Psoas muscle (tissue), 8 donors: ENCODE measurements around the gene ZSWIM6. TPM values are rescaled to one million over a fixed set of nuclear protein-coding genes. Genes with fewer than 3 reads are reported as not detected.

Source experiments
- ATAC-seq, 4 donors: fragments of 200-7000 bp; cut with Tn5 transposase; one replicate each; pipeline ENCODE4 v1.9.1; 2020; ENCODE audit warnings: moderate library complexity in 3 of 4, mild to moderate bottlenecking in 2 of 4
- DNase-seq, 2 donors: peaks; one replicate each; pipeline ENCODE4 v3.0.0-alpha.2; 2020
- H3K27ac ChIP-seq: fragments of 200-600 bp; one replicate; pipeline ENCODE4 v1.8.0; 2022
- H3K27me3 ChIP-seq, 3 donors: fragments of 200-600 bp in 1 of 3; one replicate each; pipeline versions ENCODE4 v1.6.1 to v1.8.0; 2013 to 2022; ENCODE audit warnings: low read length in 2 of 3, mild to moderate bottlenecking in 2 of 3, moderate library complexity in 1 of 3; ENCODE audit not compliant: insufficient read depth in 3 of 3
- H3K36me3 ChIP-seq, 2 donors: fragments of 200-600 bp in 1 of 2; one replicate each; pipeline versions ENCODE4 v1.6.1 to v1.8.0; 2013 to 2022; ENCODE audit warnings: low read depth in 1 of 2, mild to moderate bottlenecking in 1 of 2, moderate library complexity in 1 of 2; ENCODE audit not compliant: insufficient read depth in 1 of 2
- H3K4me1 ChIP-seq: fragments of 200-600 bp; one replicate; pipeline ENCODE4 v1.8.0; 2022
- H3K4me3 ChIP-seq: fragments of 200-600 bp; one replicate; pipeline ENCODE4 v1.8.0; 2022; ENCODE audit warnings: mild to moderate bottlenecking
- H3K9me3 ChIP-seq: fragments of 200-600 bp; one replicate; pipeline ENCODE4 v1.8.0; 2022
- CTCF ChIP-seq: fragments of 200-600 bp; IDR thresholded peaks from one replicate; pipeline ENCODE4 v1.8.0; 2022; ENCODE audit warnings: antibody characterized with exemption
- WGBS, 3 donors: extraction: QIAGEN DNeasy Blood & Tissue Kit; methylation state at CpG; one replicate each; pipeline versions ENCODE4 v1.1.6 to v1.1.7; 2013; 5-methylcytosine and 5-hydroxymethylcytosine counted together
- intact Hi-C, 2 donors: fragments of 100-400 bp; cut with DNase I; formaldehyde crosslinking; loops; one replicate each; pipeline versions ENCODE4 v1.11.0 to v1.14.2; 2022
- polyA plus RNA-seq, 3 donors: library from polyadenylated mRNA; stranded (reverse); fragments of 200-250 nt; gene quantifications; one replicate each; pipeline ENCODE4 v1.2.3, GENCODE V29; 2013
- total RNA-seq, 4 donors: library from RNA; stranded (reverse); fragmentation: NEBNext Ultra II Directional in 2 of 4; extraction: Animal tissue kit (Norgen Biotek cat#: 25700) in 2 of 4; gene quantifications; one replicate each; pipeline versions ENCODE4 v1.2.1 to v1.2.4, GENCODE V29; 2021 to 2023
- donor health status: healthy with polysubstance abuse.
- donor health status: DM: no; HTN: no; CAD: no; lungs with moderate emphysema.
- donor health status: Bipolar disorder and iron deficiency.
- donor health status: healthy.
- donor health status: DM: yes; HTN: yes; CAD: no.
- donor health status: DM: no; HTN: no; CAD: no.
- donor health status: DM: no; HTN: no; CAD: no.
- donor health status: DM: yes; HTN: yes; CAD: no.

The ZSWIM6 gene
- total and polyA plus RNA-seq, 7 donors, result 1.4 to 6.3 (median 4.0) TPM

- H3K27ac ChIP-seq, result no peak overlapping the region
- ATAC-seq, result no peak
- 96 to 99% (median 97%) methylated on average over 4 of the region's 4 CpGs for WGBS, 3 donors
- H3K4me3 ChIP-seq, result no peak overlapping the region
- intact Hi-C loops, result no loop called here
- H3K36me3 ChIP-seq, result peaks cover 7 to 52% of the 10 kb centered on the region in 2 donors
- DNase-seq, result no peak
- TF ChIP-seq CTCF, result no peak
- peaks cover 5% of the 10 kb centered on the region for H3K9me3 ChIP-seq
- no peaks in the 10 kb centered on the region for H3K27me3 ChIP-seq
- no peaks in the 10 kb centered on the region for H3K4me1 ChIP-seq
These were observed 200.9 kb downstream of the ZSWIM6 start for GRCh38 chr5:61532983-61533382.

DNA sequence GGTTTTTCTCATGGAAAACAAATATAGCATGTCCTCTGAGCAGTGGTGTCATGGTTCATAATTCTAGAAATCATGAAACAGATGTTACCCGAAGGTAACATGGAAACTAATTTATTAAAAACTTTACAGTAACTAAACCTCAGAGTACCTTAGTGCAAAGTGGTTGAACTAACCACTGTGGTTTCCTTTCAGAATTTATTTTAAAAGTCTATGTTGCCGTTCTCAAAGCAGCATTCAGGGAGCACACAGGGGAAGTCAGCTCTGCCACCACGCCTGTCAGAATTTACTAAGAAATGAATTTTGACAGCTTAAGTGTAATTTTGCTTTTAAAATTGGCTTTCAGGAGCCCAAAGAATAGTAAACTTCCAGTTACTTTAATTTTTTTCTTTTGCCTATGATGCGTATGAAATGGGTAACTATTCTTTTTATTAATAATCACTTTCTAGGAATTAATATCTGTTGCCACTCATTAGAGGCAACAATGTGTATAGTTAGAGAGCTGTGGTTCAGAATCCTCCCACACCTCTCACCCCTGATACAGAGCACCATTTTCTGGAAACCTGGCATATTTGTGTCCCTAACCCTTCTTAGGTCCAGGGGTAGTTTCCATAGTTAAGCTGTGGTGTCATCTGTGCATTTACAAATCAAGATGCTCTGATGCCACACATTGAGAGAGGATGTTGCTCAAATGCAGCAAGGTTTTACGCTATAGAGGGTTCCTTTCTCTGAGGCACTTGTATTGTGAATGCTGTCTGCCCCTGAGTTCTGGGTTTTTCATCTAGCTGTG is 202.6 kb downstream of the ZSWIM6 start:
- ATAC-seq, result no peak
- DNase-seq, result no peak
- H3K4me3 ChIP-seq, result no peak overlapping the region
- H3K27ac ChIP-seq, result no peak overlapping the region
- no peak for TF ChIP-seq CTCF
- peaks cover 5% of the 10 kb centered on the region for H3K9me3 ChIP-seq
- intact Hi-C loops, result no loop called here
- H3K36me3 ChIP-seq, result peaks cover 7 to 66% of the 10 kb centered on the region in 2 donors
- 84% methylated on average over 5 of the region's 5 CpGs for WGBS, 3 donors
- H3K4me1 ChIP-seq, result no peaks in the 10 kb centered on the region
- no peaks in the 10 kb centered on the region for H3K27me3 ChIP-seq

- 93 to 94% (median 93%) methylated on average over 7 of the region's 7 CpGs for WGBS, 3 donors
- Histone ChIP-seq H3K27me3 (no peaks in the 10 kb centered on the region), H3K9me3 (peaks cover 5% of the 10 kb centered on the region), H3K27ac (no peak overlapping the region), H3K4me1 (no peaks in the 10 kb centered on the region), H3K4me3 (no peak overlapping the region), H3K36me3 (peaks cover 2 to 62% of the 10 kb centered on the region in 2 donors)
- intact Hi-C loops, result no loop called here
- DNase-seq (no peak), ATAC-seq (no peak)
- TF ChIP-seq CTCF, result no peak
These were observed 203.8 kb downstream of the ZSWIM6 start for GRCh38 chr5:61535828-61536227.

DNA sequence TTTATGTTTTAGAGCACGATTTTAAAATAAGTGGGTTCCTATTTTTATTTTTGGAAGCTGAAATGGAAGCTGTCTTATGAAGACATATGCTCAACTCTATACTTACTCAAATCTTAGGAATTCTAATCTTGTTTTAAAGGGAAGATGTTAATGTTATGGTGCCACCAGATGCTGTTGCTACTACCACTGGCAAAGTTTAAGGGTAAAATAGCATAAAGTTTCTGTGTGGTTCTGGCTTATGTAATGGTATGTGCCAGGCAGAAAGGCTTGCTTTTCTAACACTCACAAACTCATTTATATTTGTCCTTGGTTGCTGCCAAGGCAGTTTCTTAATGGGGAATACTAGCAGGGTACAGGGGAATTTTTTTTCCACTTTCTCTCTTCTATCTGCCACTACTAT is 204.9 kb downstream of the ZSWIM6 start:
- no peaks in the 10 kb centered on the region for H3K27me3 ChIP-seq
- WGBS, 3 donors, result 87 to 95% (median 93%) methylated on average over 1 of the region's 1 CpG
- intact Hi-C loops, result no loop called here
- peaks cover 2 to 60% of the 10 kb centered on the region in 2 donors for H3K36me3 ChIP-seq
- H3K27ac ChIP-seq, result no peak overlapping the region
- ATAC-seq (no peak), DNase-seq (no peak)
- no peak for TF ChIP-seq CTCF
- H3K4me1 ChIP-seq, result no peaks in the 10 kb centered on the region
- no peak overlapping the region for H3K4me3 ChIP-seq
- H3K9me3 ChIP-seq, result peaks cover 5% of the 10 kb centered on the region
